ENCODE data around the gene FSD2. TPM values are rescaled to one million over a fixed set of nuclear protein-coding genes. Genes with fewer than 3 reads are reported as not detected.

The FSD2 gene
- total and polyA plus RNA-seq, 4 donors, result 0.06 to 0.63 (median 0.36) TPM; not detected in 1

DNA sequence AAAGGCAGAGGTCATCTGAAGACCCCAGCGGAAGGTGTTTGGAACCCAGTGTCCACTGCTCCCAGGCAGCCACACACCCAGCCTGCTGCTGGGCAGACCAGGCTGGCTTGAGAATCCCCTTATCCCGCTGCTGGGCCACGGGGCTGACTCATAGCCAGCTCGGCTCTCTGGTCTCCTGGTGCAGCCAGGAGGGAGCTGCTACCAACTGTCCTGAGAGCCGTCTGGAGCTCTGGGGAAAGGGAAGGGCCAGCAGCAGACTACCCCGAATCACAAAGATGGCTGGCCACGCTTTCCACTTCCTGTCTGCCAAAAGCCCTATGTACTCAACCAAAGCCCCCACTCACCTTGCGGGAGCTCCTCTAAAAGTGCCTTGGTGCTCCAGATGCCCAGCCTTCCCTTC is 41.8 kb upstream of the FSD2 start:
- no peaks in the 10 kb centered on the region for H3K9me3 ChIP-seq (ENCODE audit: control insufficient read depth, insufficient read depth, low read length)
- H3K36me3 ChIP-seq (ENCODE audit: control insufficient read depth, insufficient read depth, low read length), result peaks cover 49% of the 10 kb centered on the region
- no peak for DNase-seq (ENCODE audit: low read depth in 4 of 6, low spot score in 6 of 6)
- no peaks in the 10 kb centered on the region for H3K27me3 ChIP-seq (ENCODE audit: control insufficient read depth, insufficient read depth, low read length)
- H3K27ac ChIP-seq (ENCODE audit: low read depth, low read length), result no peak overlapping the region
- 77% methylated on average over 7 of the region's 8 CpGs for WGBS (ENCODE audit: insufficient coverage)
- peaks cover 22% of the 10 kb centered on the region for H3K4me1 ChIP-seq (ENCODE audit: control insufficient read depth, insufficient read depth, low read length)
- H3K4me3 ChIP-seq (ENCODE audit: low read depth, low read length), result no peak overlapping the region

DNA sequence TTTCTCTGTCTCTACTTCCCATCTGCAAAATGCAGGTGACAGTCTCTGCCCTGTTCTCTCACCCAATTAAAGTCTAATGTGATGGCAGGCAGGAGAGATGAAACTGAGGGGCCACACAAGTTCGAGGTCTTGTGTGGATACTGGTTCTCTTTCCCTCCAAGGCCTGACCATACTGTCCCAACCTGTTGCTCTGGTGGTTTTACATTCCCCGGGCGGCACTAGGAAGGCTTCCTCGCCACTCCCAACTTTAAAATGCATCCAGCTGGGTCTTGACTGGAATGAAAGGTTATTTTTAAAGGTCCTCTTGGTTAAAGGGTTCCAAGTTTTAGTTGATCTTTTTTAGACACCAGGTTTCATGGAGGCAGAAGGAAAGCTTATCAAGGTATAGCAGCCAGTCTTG is 40.8 kb upstream of the FSD2 start:
- H3K27ac ChIP-seq (ENCODE audit: low read depth, low read length), result no peak overlapping the region
- no peak for DNase-seq (ENCODE audit: low read depth in 4 of 6, low spot score in 6 of 6)
- H3K27me3 ChIP-seq (ENCODE audit: control insufficient read depth, insufficient read depth, low read length), result no peaks in the 10 kb centered on the region
- no peak overlapping the region for H3K4me3 ChIP-seq (ENCODE audit: low read depth, low read length)
- H3K4me1 ChIP-seq (ENCODE audit: control insufficient read depth, insufficient read depth, low read length), result peaks cover 19% of the 10 kb centered on the region
- H3K36me3 ChIP-seq (ENCODE audit: control insufficient read depth, insufficient read depth, low read length), result peaks cover 45% of the 10 kb centered on the region
- H3K9me3 ChIP-seq (ENCODE audit: control insufficient read depth, insufficient read depth, low read length), result no peaks in the 10 kb centered on the region
- WGBS (ENCODE audit: insufficient coverage), result 80% methylated on average over 1 of the region's 4 CpGs

- Histone ChIP-seq H3K9me3 (ENCODE audit: control insufficient read depth, insufficient read depth, low read length) (no peaks in the 10 kb centered on the region), H3K36me3 (ENCODE audit: control insufficient read depth, insufficient read depth, low read length) (peaks cover 39% of the 10 kb centered on the region), H3K4me3 (ENCODE audit: low read depth, low read length) (no peak overlapping the region), H3K27me3 (ENCODE audit: control insufficient read depth, insufficient read depth, low read length) (no peaks in the 10 kb centered on the region), H3K27ac (ENCODE audit: low read depth, low read length) (no peak overlapping the region), H3K4me1 (ENCODE audit: control insufficient read depth, insufficient read depth, low read length) (peaks cover 17% of the 10 kb centered on the region)
- no peak for DNase-seq (ENCODE audit: low read depth in 4 of 6, low spot score in 6 of 6)
- 86% methylated on average over 3 of the region's 7 CpGs for whole genome bisulfite sequencing (ENCODE audit: insufficient coverage)
Measured at GRCh38 chr15:82845686-82846085, 39.8 kb upstream of the FSD2 start.

DNA sequence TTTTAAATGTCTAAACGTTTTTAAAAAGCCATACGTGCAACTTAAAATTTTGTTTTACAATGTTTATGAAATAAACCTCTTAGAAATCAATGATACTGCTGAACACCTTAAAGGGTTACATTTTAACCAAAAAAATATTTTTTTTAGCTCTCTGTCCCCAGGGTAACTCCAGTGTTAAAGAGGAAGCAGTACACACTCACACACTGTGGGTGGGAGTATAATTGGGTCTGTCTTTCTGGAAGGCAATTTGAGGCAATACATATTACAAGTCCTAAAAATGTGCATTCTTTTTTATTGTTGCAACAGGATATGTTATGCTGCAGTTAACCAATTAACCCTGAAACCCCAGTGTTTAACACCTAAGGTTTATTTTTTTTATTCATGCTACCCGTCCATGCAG is 37.7 kb upstream of the FSD2 start:
- no peak overlapping the region for H3K4me3 ChIP-seq (ENCODE audit: low read depth, low read length)
- no peaks in the 10 kb centered on the region for H3K9me3 ChIP-seq (ENCODE audit: control insufficient read depth, insufficient read depth, low read length)
- peaks cover 3% of the 10 kb centered on the region for H3K4me1 ChIP-seq (ENCODE audit: control insufficient read depth, insufficient read depth, low read length)
- no peak overlapping the region for H3K27ac ChIP-seq (ENCODE audit: low read depth, low read length)
- DNase-seq (ENCODE audit: low read depth in 4 of 6, low spot score in 6 of 6), result no peak
- H3K27me3 ChIP-seq (ENCODE audit: control insufficient read depth, insufficient read depth, low read length), result no peaks in the 10 kb centered on the region
- 100% methylated on average over 1 of the region's 3 CpGs for WGBS (ENCODE audit: insufficient coverage)
- H3K36me3 ChIP-seq (ENCODE audit: control insufficient read depth, insufficient read depth, low read length), result peaks cover 31% of the 10 kb centered on the region

DNA sequence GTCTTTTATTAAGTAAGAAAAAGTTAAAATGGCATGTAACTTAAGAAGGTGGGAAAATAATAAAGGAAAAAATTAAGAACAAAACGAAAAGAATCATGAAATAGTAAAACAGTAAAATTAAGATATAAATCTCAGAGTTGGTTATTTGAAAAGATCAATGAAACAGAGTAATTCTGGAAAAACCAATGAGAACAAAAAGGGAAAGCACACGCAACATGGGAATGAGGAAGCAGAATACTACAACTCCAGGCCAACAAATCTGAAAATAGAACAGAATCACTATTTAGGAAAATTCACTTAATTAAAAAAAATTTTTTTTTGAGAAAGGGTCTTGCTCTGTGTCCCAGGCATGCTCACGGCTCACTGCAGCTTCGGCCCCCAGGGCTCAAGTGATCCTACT is 34.3 kb upstream of the FSD2 start:
- no peak for DNase-seq (ENCODE audit: low read depth in 4 of 6, low spot score in 6 of 6)
- H3K36me3 ChIP-seq (ENCODE audit: control insufficient read depth, insufficient read depth, low read length), result peaks cover 36% of the 10 kb centered on the region
- no peaks in the 10 kb centered on the region for H3K27me3 ChIP-seq (ENCODE audit: control insufficient read depth, insufficient read depth, low read length)
- 100% methylated on average over 2 of the region's 4 CpGs for WGBS (ENCODE audit: insufficient coverage)
- H3K4me3 ChIP-seq (ENCODE audit: low read depth, low read length), result no peak overlapping the region
- H3K27ac ChIP-seq (ENCODE audit: low read depth, low read length), result no peak overlapping the region
- no peaks in the 10 kb centered on the region for H3K9me3 ChIP-seq (ENCODE audit: control insufficient read depth, insufficient read depth, low read length)
- H3K4me1 ChIP-seq (ENCODE audit: control insufficient read depth, insufficient read depth, low read length), result no peaks in the 10 kb centered on the region

GRCh38 chr15:82839136-82839535 is 33.3 kb upstream of the FSD2 start:
- Histone ChIP-seq H3K36me3 (ENCODE audit: control insufficient read depth, insufficient read depth, low read length) (peaks cover 39% of the 10 kb centered on the region), H3K9me3 (ENCODE audit: control insufficient read depth, insufficient read depth, low read length) (no peaks in the 10 kb centered on the region), H3K4me1 (ENCODE audit: control insufficient read depth, insufficient read depth, low read length) (no peaks in the 10 kb centered on the region), H3K27ac (ENCODE audit: low read depth, low read length) (no peak overlapping the region), H3K27me3 (ENCODE audit: control insufficient read depth, insufficient read depth, low read length) (no peaks in the 10 kb centered on the region), H3K4me3 (ENCODE audit: low read depth, low read length) (no peak overlapping the region)
- DNase-seq (ENCODE audit: low read depth in 4 of 6, low spot score in 6 of 6), result no peak

- no peaks in the 10 kb centered on the region for H3K4me1 ChIP-seq (ENCODE audit: control insufficient read depth, insufficient read depth, low read length)
Measured at GRCh38 chr15:82838096-82838735, 32.3 kb upstream of the FSD2 start.

GRCh38 chr15:82835391-82835917 is 29.6 kb upstream of the FSD2 start:
- no peaks in the 10 kb centered on the region for H3K9me3 ChIP-seq (ENCODE audit: control insufficient read depth, insufficient read depth, low read length)
- DNase-seq (ENCODE audit: low read depth in 4 of 6, low spot score in 6 of 6), result no peak
- H3K4me3 ChIP-seq (ENCODE audit: low read depth, low read length), result no peak overlapping the region
- no peak overlapping the region for H3K27ac ChIP-seq (ENCODE audit: low read depth, low read length)
- WGBS (ENCODE audit: insufficient coverage), result 96% methylated on average over 5 of the region's 7 CpGs
- no peaks in the 10 kb centered on the region for H3K4me1 ChIP-seq (ENCODE audit: control insufficient read depth, insufficient read depth, low read length)
- H3K36me3 ChIP-seq (ENCODE audit: control insufficient read depth, insufficient read depth, low read length), result peaks cover 49% of the 10 kb centered on the region
- no peaks in the 10 kb centered on the region for H3K27me3 ChIP-seq (ENCODE audit: control insufficient read depth, insufficient read depth, low read length)

More at GRCh38 chr15:82838096-82838735, 32.3 kb upstream of the FSD2 start:
- Histone ChIP-seq H3K36me3 (ENCODE audit: control insufficient read depth, insufficient read depth, low read length) (peaks cover 46% of the 10 kb centered on the region), H3K9me3 (ENCODE audit: control insufficient read depth, insufficient read depth, low read length) (no peaks in the 10 kb centered on the region), H3K27ac (ENCODE audit: low read depth, low read length) (no peak overlapping the region), H3K4me3 (ENCODE audit: low read depth, low read length) (no peak overlapping the region), H3K27me3 (ENCODE audit: control insufficient read depth, insufficient read depth, low read length) (no peaks in the 10 kb centered on the region)
- no peak for DNase-seq (ENCODE audit: low read depth in 4 of 6, low spot score in 6 of 6)
- WGBS (ENCODE audit: insufficient coverage), result 95% methylated on average over 10 of the region's 14 CpGs

GRCh38 chr15:82833362-82833682 is 27.5 kb upstream of the FSD2 start:
- Histone ChIP-seq H3K36me3 (ENCODE audit: control insufficient read depth, insufficient read depth, low read length) (peaks cover 59% of the 10 kb centered on the region), H3K4me3 (ENCODE audit: low read depth, low read length) (no peak overlapping the region), H3K4me1 (ENCODE audit: control insufficient read depth, insufficient read depth, low read length) (no peaks in the 10 kb centered on the region), H3K27ac (ENCODE audit: low read depth, low read length) (no peak overlapping the region), H3K9me3 (ENCODE audit: control insufficient read depth, insufficient read depth, low read length) (no peaks in the 10 kb centered on the region), H3K27me3 (ENCODE audit: control insufficient read depth, insufficient read depth, low read length) (no peaks in the 10 kb centered on the region)
- WGBS (ENCODE audit: insufficient coverage), result 97% methylated on average over 3 of the region's 4 CpGs
- no peak for DNase-seq (ENCODE audit: low read depth in 4 of 6, low spot score in 6 of 6)

DNA sequence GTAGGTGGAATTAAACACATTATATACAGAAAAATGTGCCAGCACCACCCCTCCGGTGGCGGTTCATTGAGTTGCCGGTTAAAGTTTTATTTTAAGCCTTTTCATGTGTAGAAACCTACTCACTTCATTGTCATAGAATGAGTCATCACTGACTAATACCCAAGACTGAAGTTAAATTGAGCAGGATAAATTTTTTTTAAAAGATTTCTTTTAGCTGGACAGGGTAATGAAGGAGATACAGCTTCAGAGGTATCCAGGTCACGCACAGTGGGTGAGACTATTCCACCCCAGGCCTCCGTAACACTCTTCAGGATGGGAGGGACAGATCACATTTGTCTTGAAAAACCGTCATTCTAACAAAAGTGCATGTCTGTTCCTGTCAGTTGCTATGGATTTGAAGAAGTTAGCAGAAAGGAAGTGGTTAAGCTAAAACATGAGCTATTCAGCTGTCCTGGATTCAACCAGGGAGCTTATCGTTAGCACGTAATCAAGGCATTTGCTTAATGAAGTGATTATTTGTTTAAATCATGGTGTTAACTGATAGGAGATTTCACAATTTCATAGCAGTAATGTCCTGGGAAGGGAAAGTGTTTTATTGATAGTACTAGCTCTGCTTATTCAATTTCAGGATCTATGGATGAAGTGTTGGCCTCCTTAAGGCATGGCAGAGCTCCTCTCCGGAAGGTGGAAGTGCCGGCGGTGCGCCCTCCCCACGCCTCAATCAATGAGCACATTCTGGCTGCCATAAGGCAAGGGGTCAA is 26.9 kb upstream of the FSD2 start:
- DNase-seq (ENCODE audit: low read depth in 4 of 6, low spot score in 6 of 6), result no peak
- Histone ChIP-seq H3K4me1 (ENCODE audit: control insufficient read depth, insufficient read depth, low read length) (no peaks in the 10 kb centered on the region), H3K27ac (ENCODE audit: low read depth, low read length) (no peak overlapping the region), H3K36me3 (ENCODE audit: control insufficient read depth, insufficient read depth, low read length) (peaks cover 63% of the 10 kb centered on the region), H3K4me3 (ENCODE audit: low read depth, low read length) (no peak overlapping the region), H3K27me3 (ENCODE audit: control insufficient read depth, insufficient read depth, low read length) (no peaks in the 10 kb centered on the region), H3K9me3 (ENCODE audit: control insufficient read depth, insufficient read depth, low read length) (no peaks in the 10 kb centered on the region)
- 70% methylated on average over 6 of the region's 13 CpGs for WGBS (ENCODE audit: insufficient coverage)

All from spinal cord (tissue), 10 donors.